Activated CD4-positive, alpha-beta memory T cell treated with anti-CD3 and anti-CD28 coated beads, Interleukin-2, amount 10 ng/mL, durations not matched to agents 7 days and 5 days (primary cell): ENCODE results near the gene MOSPD2. TPM values are rescaled to one million over a fixed set of nuclear protein-coding genes. Genes with fewer than 3 reads are reported as not detected.

Source experiments
- CTCF ChIA-PET: fragments of 350-600 bp; sonication (Branson Sonifier 250); formaldehyde crosslinking; loops from one replicate; lab custom pipeline; 2021; ENCODE audit warnings: antibody characterized with exemption, inconsistent platforms; lab: Charles Lee
- POLR2A ChIA-PET: fragments of 350-600 bp; sonication (Branson Sonifier 250); formaldehyde crosslinking; loops from one replicate; lab custom pipeline; 2021; ENCODE audit warnings: antibody characterized with exemption; lab: Charles Lee
- DNase-seq: peaks from one replicate; pipeline ENCODE4 v3.0.0-alpha.2; 2020
- H3K27ac Mint-ChIP-seq: one replicate; pipeline ENCODE4 v1.8.0; 2021; ENCODE audit warnings: mild to moderate bottlenecking, mixed read lengths
- H3K27me3 Mint-ChIP-seq: one replicate; pipeline ENCODE4 v1.8.0; 2021; ENCODE audit warnings: mixed read lengths
- H3K36me3 Mint-ChIP-seq: one replicate; pipeline ENCODE4 v1.8.0; 2021; ENCODE audit warnings: low read depth, mixed read lengths
- H3K4me1 Mint-ChIP-seq: one replicate; pipeline ENCODE4 v1.8.0; 2021; ENCODE audit warnings: mixed read lengths
- H3K4me3 Mint-ChIP-seq: one replicate; pipeline ENCODE4 v1.8.0; 2021; ENCODE audit warnings: mild to moderate bottlenecking, mixed read lengths
- H3K9me3 Mint-ChIP-seq: one replicate; pipeline ENCODE4 v1.8.0; 2021; ENCODE audit warnings: mixed read lengths
- total RNA-seq, 2 experiments: library from RNA; stranded (reverse); gene quantifications; one replicate each; pipeline ENCODE4 v1.2.3, GENCODE V29; 2021

The MOSPD2 gene
- total RNA-seq, 2 experiments from 2014 or later = 12.4 to 12.9 TPM

- H3K4me1 Mint-ChIP-seq = no peaks in the 10 kb centered on the region
- no peaks in the 10 kb centered on the region for H3K27me3 Mint-ChIP-seq
- DNase-seq = no peak
- H3K4me3 Mint-ChIP-seq = no peak overlapping the region
- H3K27ac Mint-ChIP-seq = no peak overlapping the region
- ChIA-PET CTCF (no interaction called here), POLR2A (no interaction called here)
- H3K36me3 Mint-ChIP-seq = peaks cover 18% of the 10 kb centered on the region
- no peaks in the 10 kb centered on the region for H3K9me3 Mint-ChIP-seq
These were observed 49.2 kb downstream of the MOSPD2 start for GRCh38 chrX:14922437-14922836.

GRCh38 chrX:14923761-14924160 is 50.5 kb downstream of the MOSPD2 start:
- POLR2A ChIA-PET = no interaction called here
- H3K27ac Mint-ChIP-seq = no peak overlapping the region
- no peaks in the 10 kb centered on the region for H3K9me3 Mint-ChIP-seq
- H3K4me3 Mint-ChIP-seq = no peak overlapping the region
- no peaks in the 10 kb centered on the region for H3K4me1 Mint-ChIP-seq
- DNase-seq = no peak
- H3K27me3 Mint-ChIP-seq = no peaks in the 10 kb centered on the region
- peaks cover 12% of the 10 kb centered on the region for H3K36me3 Mint-ChIP-seq
- CTCF ChIA-PET = no interaction called here

GRCh38 chrX:14926471-14926870 is 53.2 kb downstream of the MOSPD2 start:
- H3K27ac Mint-ChIP-seq = no peak overlapping the region
- ChIA-PET CTCF (no interaction called here), POLR2A (no interaction called here)

GRCh38 chrX:14927401-14927800 is 54.2 kb downstream of the MOSPD2 start:
- ChIA-PET POLR2A (no interaction called here), CTCF (no interaction called here)
- H3K27ac Mint-ChIP-seq = no peak overlapping the region
- no peaks in the 10 kb centered on the region for H3K27me3 Mint-ChIP-seq
- H3K36me3 Mint-ChIP-seq = peaks cover 1% of the 10 kb centered on the region
- H3K9me3 Mint-ChIP-seq = no peaks in the 10 kb centered on the region
- no peaks in the 10 kb centered on the region for H3K4me1 Mint-ChIP-seq
- DNase-seq = no peak
- no peak overlapping the region for H3K4me3 Mint-ChIP-seq

More at GRCh38 chrX:14926471-14926870, 53.2 kb downstream of the MOSPD2 start:
- Mint-ChIP-seq H3K4me3 (no peak overlapping the region), H3K36me3 (peaks cover 3% of the 10 kb centered on the region), H3K27me3 (no peaks in the 10 kb centered on the region), H3K4me1 (no peaks in the 10 kb centered on the region), H3K9me3 (no peaks in the 10 kb centered on the region)
- DNase-seq = no peak

- H3K9me3 Mint-ChIP-seq = no peaks in the 10 kb centered on the region
- no peak for DNase-seq
- ChIA-PET POLR2A (no interaction called here), CTCF (no interaction called here)
- no peaks in the 10 kb centered on the region for H3K4me1 Mint-ChIP-seq
- no peak overlapping the region for H3K27ac Mint-ChIP-seq
- no peaks in the 10 kb centered on the region for H3K36me3 Mint-ChIP-seq
- no peak overlapping the region for H3K4me3 Mint-ChIP-seq
- no peaks in the 10 kb centered on the region for H3K27me3 Mint-ChIP-seq
These were observed 57.4 kb downstream of the MOSPD2 start for GRCh38 chrX:14930663-14931062.

GRCh38 chrX:14932136-14932535 is 58.9 kb downstream of the MOSPD2 start:
- ChIA-PET POLR2A (no interaction called here), CTCF (no interaction called here)
- DNase-seq = no peak
- Mint-ChIP-seq H3K4me3 (no peak overlapping the region), H3K27me3 (no peaks in the 10 kb centered on the region), H3K9me3 (no peaks in the 10 kb centered on the region), H3K27ac (no peak overlapping the region), H3K4me1 (peaks cover 1% of the 10 kb centered on the region), H3K36me3 (no peaks in the 10 kb centered on the region)

GRCh38 chrX:14934423-14934822 is 61.2 kb downstream of the MOSPD2 start:
- CTCF ChIA-PET = no interaction called here
- no peak for DNase-seq
- Mint-ChIP-seq H3K27ac (no peak overlapping the region), H3K4me1 (peaks cover 1% of the 10 kb centered on the region), H3K36me3 (no peaks in the 10 kb centered on the region), H3K4me3 (no peak overlapping the region), H3K27me3 (no peaks in the 10 kb centered on the region), H3K9me3 (no peaks in the 10 kb centered on the region)
- POLR2A ChIA-PET = no interaction called here

- Mint-ChIP-seq H3K27ac (no peak overlapping the region), H3K4me1 (peaks cover 1% of the 10 kb centered on the region), H3K27me3 (no peaks in the 10 kb centered on the region), H3K9me3 (no peaks in the 10 kb centered on the region), H3K36me3 (no peaks in the 10 kb centered on the region), H3K4me3 (no peak overlapping the region)
- POLR2A ChIA-PET = no interaction called here
- no peak for DNase-seq
- CTCF ChIA-PET = no interaction called here
These were observed 63.3 kb downstream of the MOSPD2 start for GRCh38 chrX:14936561-14936960.

GRCh38 chrX:14939644-14940043 is 66.4 kb downstream of the MOSPD2 start:
- no peak overlapping the region for H3K4me3 Mint-ChIP-seq
- peaks cover 1% of the 10 kb centered on the region for H3K4me1 Mint-ChIP-seq
- H3K27ac Mint-ChIP-seq = no peak overlapping the region
- POLR2A ChIA-PET = no interaction called here
- no peak for DNase-seq
- H3K36me3 Mint-ChIP-seq = no peaks in the 10 kb centered on the region
- CTCF ChIA-PET = no interaction called here
- H3K9me3 Mint-ChIP-seq = no peaks in the 10 kb centered on the region
- H3K27me3 Mint-ChIP-seq = no peaks in the 10 kb centered on the region

GRCh38 chrX:14941301-14941700 is 68.1 kb downstream of the MOSPD2 start:
- DNase-seq = no peak
- H3K36me3 Mint-ChIP-seq = no peaks in the 10 kb centered on the region
- H3K27me3 Mint-ChIP-seq = no peaks in the 10 kb centered on the region
- POLR2A ChIA-PET = no interaction called here
- peaks cover 1% of the 10 kb centered on the region for H3K4me1 Mint-ChIP-seq
- no peaks in the 10 kb centered on the region for H3K9me3 Mint-ChIP-seq
- CTCF ChIA-PET = no interaction called here
- no peak overlapping the region for H3K27ac Mint-ChIP-seq
- no peak overlapping the region for H3K4me3 Mint-ChIP-seq

- no peak overlapping the region for H3K4me3 Mint-ChIP-seq
- H3K9me3 Mint-ChIP-seq = no peaks in the 10 kb centered on the region
- ChIA-PET POLR2A (no interaction called here), CTCF (no interaction called here)
- H3K27ac Mint-ChIP-seq = no peak overlapping the region
- H3K27me3 Mint-ChIP-seq = no peaks in the 10 kb centered on the region
- no peaks in the 10 kb centered on the region for H3K4me1 Mint-ChIP-seq
- no peak for DNase-seq
- H3K36me3 Mint-ChIP-seq = no peaks in the 10 kb centered on the region
These were observed 69.1 kb downstream of the MOSPD2 start for GRCh38 chrX:14942341-14942740.

- CTCF ChIA-PET = no interaction called here
- Mint-ChIP-seq H3K27ac (no peak overlapping the region), H3K9me3 (no peaks in the 10 kb centered on the region), H3K4me1 (no peaks in the 10 kb centered on the region), H3K27me3 (no peaks in the 10 kb centered on the region), H3K36me3 (no peaks in the 10 kb centered on the region), H3K4me3 (no peak overlapping the region)
- POLR2A ChIA-PET = no interaction called here
- no peak for DNase-seq
These were observed 70.7 kb downstream of the MOSPD2 start for GRCh38 chrX:14943962-14944361.

- ChIA-PET POLR2A (no interaction called here), CTCF (no interaction called here)
- no peaks in the 10 kb centered on the region for H3K4me1 Mint-ChIP-seq
- no peaks in the 10 kb centered on the region for H3K36me3 Mint-ChIP-seq
- H3K4me3 Mint-ChIP-seq = no peak overlapping the region
- DNase-seq = no peak
- no peaks in the 10 kb centered on the region for H3K27me3 Mint-ChIP-seq
- H3K27ac Mint-ChIP-seq = no peak overlapping the region
- H3K9me3 Mint-ChIP-seq = no peaks in the 10 kb centered on the region
These were observed 73.5 kb downstream of the MOSPD2 start for GRCh38 chrX:14946606-14947155.

GRCh38 chrX:14948691-14949090 is 75.5 kb downstream of the MOSPD2 start:
- Mint-ChIP-seq H3K27ac (no peak overlapping the region), H3K36me3 (no peaks in the 10 kb centered on the region), H3K4me1 (no peaks in the 10 kb centered on the region), H3K27me3 (no peaks in the 10 kb centered on the region), H3K9me3 (no peaks in the 10 kb centered on the region), H3K4me3 (no peak overlapping the region)
- CTCF ChIA-PET = no interaction called here
- POLR2A ChIA-PET = no interaction called here
- no peak for DNase-seq
